HEK293T (cell line): ENCODE results near the gene LARP4B.

Source experiments
- CTCF ChIA-PET: fragments of 350-600 bp; formaldehyde crosslinking; extraction: SDS; loops from one replicate; lab custom pipeline; 2021; ENCODE audit warnings: antibody characterized with exemption, inconsistent platforms; lab: Yijun Ruan, JAX
- POLR2A ChIA-PET: fragments of 350-600 bp; formaldehyde crosslinking; extraction: SDS; loops from one replicate; lab custom pipeline; 2020; ENCODE audit warnings: antibody characterized with exemption, inconsistent platforms; lab: Yijun Ruan, JAX
- DNase-seq: peaks from one replicate; pipeline ENCODE4 v3.0.0; 2012; ENCODE audit warnings: mixed read lengths; ENCODE audit errors: extremely low spot score
- ARNT ChIP-seq: fragments of 450-650 bp; IDR thresholded peaks from 2 replicates; pipeline ENCODE4 v1.6.1; 2017; ENCODE audit warnings: mild to moderate bottlenecking
- BHLHE40 ChIP-seq: fragments of 450-650 bp; IDR thresholded peaks from 2 replicates; pipeline ENCODE4 v1.6.1; 2016; ENCODE audit warnings: mild to moderate bottlenecking, moderate library complexity, borderline replicate concordance
- CTBP1 ChIP-seq: fragments of 450-650 bp; IDR thresholded peaks from 2 replicates; pipeline ENCODE4 v1.6.1; 2016; ENCODE audit warnings: borderline replicate concordance
- ELF4 ChIP-seq: fragments of 450-650 bp; IDR thresholded peaks from 2 replicates; pipeline ENCODE4 v1.6.1; 2017; ENCODE audit warnings: antibody characterized with exemption
- FOXA1 ChIP-seq: fragments of 450-650 bp; IDR thresholded peaks from 2 replicates; pipeline ENCODE4 v1.6.1; 2016; ENCODE audit warnings: mild to moderate bottlenecking
- FOXK2 ChIP-seq: fragments of 450-650 bp; IDR thresholded peaks from 2 replicates; pipeline ENCODE4 v1.6.1; 2016; ENCODE audit warnings: mild to moderate bottlenecking
- FOXM1 ChIP-seq: fragments of 450-650 bp; IDR thresholded peaks from 2 replicates; pipeline ENCODE4 v1.6.1; 2017; ENCODE audit warnings: mild to moderate bottlenecking, borderline replicate concordance
- HDGF ChIP-seq: fragments of 450-650 bp; IDR thresholded peaks from 2 replicates; pipeline ENCODE4 v1.6.1; 2017; ENCODE audit warnings: antibody characterized with exemption, borderline replicate concordance
- L3MBTL2 ChIP-seq: fragments of 450-650 bp; conservative IDR thresholded peaks from 2 replicates; pipeline ENCODE4 v1.6.1; 2016; ENCODE audit warnings: mild to moderate bottlenecking
- LEF1 ChIP-seq: fragments of 450-650 bp; IDR thresholded peaks from 2 replicates; pipeline ENCODE4 v1.6.1; 2017; ENCODE audit warnings: mild to moderate bottlenecking, borderline replicate concordance
- NFRKB ChIP-seq: fragments of 450-650 bp; IDR thresholded peaks from 2 replicates; pipeline ENCODE4 v1.6.1; 2016; ENCODE audit warnings: mild to moderate bottlenecking, moderate library complexity
- PKNOX1 ChIP-seq: fragments of 450-650 bp; IDR thresholded peaks from 2 replicates; pipeline ENCODE4 v1.6.1; 2016
- SP1 ChIP-seq: fragments of 450-650 bp; IDR thresholded peaks from 2 replicates; pipeline ENCODE4 v1.6.1; 2017
- SUZ12 ChIP-seq: fragments of 450-650 bp; IDR thresholded peaks from 2 replicates; pipeline ENCODE4 v1.6.1; 2016; ENCODE audit warnings: mild to moderate bottlenecking
- TARDBP ChIP-seq: fragments of 450-650 bp; IDR thresholded peaks from 2 replicates; pipeline ENCODE4 v1.6.1; 2016
- ZNF384 ChIP-seq: fragments of 450-650 bp; IDR thresholded peaks from 2 replicates; pipeline ENCODE4 v1.6.1; 2016

LARP4B gene

DNA sequence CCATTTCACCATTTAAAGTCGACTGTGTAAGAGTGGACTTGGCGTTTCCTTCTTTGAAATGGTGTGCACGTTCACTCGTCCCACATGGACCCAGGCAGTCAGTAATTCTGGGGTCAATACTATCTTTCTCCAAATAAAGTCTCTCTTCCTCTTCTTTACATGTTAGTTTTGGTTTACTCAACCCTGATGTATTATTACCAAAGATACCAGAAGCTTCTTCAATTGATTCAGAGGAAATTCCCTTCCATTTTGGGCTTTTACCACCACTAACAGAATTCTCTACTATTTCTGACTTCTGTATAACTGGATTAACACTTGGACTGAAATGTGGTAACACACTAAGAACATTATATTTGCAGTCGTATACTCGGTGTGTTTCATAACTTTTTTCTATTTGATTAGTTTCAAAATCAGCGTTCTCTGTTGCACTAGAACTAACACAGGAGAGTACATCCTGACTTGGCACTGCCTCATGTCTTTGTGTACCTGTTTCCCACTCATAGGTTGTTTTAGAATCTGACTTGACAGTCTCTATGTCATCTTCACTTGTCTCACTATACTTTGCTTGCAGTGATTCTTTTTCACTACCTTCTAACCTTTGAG is 60.8 kb downstream of the LARP4B start:
- POLR2A ChIA-PET = no interaction called here
- CTCF ChIA-PET = no interaction called here
- no peak for DNase-seq
- no peak for TF ChIP-seq CTBP1
- no peak for TF ChIP-seq HDGF
- TF ChIP-seq NFRKB = no peak
- no peak for TF ChIP-seq ARNT
- TF ChIP-seq ZNF384 = no peak
- TF ChIP-seq FOXM1 = no peak
- TF ChIP-seq SUZ12 = no peak
- TF ChIP-seq ELF4 = no peak
- TF ChIP-seq LEF1 = no peak
- TF ChIP-seq SP1 = no peak
- TF ChIP-seq FOXA1 = no peak
- TF ChIP-seq FOXK2 = no peak

DNA sequence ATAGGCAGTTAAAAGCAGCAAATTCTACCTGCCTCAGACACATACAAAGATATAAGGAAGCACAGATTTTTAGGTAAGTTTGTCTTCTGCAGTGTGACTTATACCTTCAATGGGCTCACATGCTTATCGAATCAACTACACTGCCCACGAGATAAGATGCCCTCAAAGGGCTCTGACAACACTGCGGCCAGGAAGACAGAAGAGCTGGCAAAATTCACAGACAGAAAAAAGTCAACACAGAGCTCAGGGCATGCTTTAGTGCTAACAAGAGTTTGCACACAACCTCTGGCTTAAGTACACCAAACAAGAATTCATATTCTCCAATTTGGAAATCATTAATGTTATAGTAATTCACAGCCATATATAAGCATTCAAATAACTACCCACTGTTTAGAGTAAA is 62.3 kb downstream of the LARP4B start:
- no peak for DNase-seq
- POLR2A ChIA-PET = no interaction called here
- CTCF ChIA-PET = interaction anchor here (0.5 kb wide), 1 partner anchor 58 kb away, joined by 3 read pairs; no protein-coding TSS in a partner anchor
- no peak for TF ChIP-seq HDGF
- TF ChIP-seq SUZ12 = no peak
- TF ChIP-seq FOXA1 = no peak
- no peak for TF ChIP-seq FOXM1
- TF ChIP-seq L3MBTL2 = no peak
- TF ChIP-seq FOXK2 = no peak
- TF ChIP-seq SP1 = no peak
- TF ChIP-seq PKNOX1 = no peak
- TF ChIP-seq NFRKB = no peak
- no peak for TF ChIP-seq ZNF384
- TF ChIP-seq LEF1 = no peak

GRCh38 chr10:867807-868206 is 63.7 kb downstream of the LARP4B start:
- DNase-seq = no peak
- ChIA-PET POLR2A (interaction anchor here (0.7 to 0.9 kb wide), 2 partner anchors 16 to 64 kb away, joined by 3 read pairs; partner anchors contain the start of gene LARP4B), CTCF (no interaction called here)
- TF ChIP-seq FOXA1 = no peak
- no peak for TF ChIP-seq HDGF
- TF ChIP-seq FOXK2 = no peak

DNA sequence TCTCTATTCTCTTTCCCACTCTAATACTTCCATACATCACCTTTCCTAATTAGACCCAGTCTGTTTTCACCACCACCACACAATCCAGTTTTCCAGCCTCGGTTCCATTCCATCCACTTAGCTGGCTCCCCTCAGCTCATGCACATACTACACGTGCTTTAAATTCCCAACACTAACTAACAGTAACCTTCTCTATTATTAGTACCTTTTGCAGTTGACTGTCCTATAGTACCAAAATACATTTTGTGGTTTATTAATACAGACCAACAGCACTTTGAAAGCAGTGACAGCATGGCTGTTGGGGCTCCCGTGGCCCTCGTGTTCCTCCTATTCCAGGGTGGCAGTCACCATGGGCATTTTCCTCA is 64.9 kb downstream of the LARP4B start:
- TF ChIP-seq ELF4 = no peak
- TF ChIP-seq SUZ12 = no peak
- TF ChIP-seq NFRKB = no peak
- no peak for TF ChIP-seq LEF1
- no peak for TF ChIP-seq PKNOX1
- no peak for TF ChIP-seq ZNF384
- no peak for TF ChIP-seq ARNT
- no peak for TF ChIP-seq FOXA1
- no peak for TF ChIP-seq FOXM1
- no peak for TF ChIP-seq L3MBTL2
- TF ChIP-seq FOXK2 = no peak
- TF ChIP-seq TARDBP = no peak
- CTCF ChIA-PET = no interaction called here
- POLR2A ChIA-PET = no interaction called here
- no peak for DNase-seq

DNA sequence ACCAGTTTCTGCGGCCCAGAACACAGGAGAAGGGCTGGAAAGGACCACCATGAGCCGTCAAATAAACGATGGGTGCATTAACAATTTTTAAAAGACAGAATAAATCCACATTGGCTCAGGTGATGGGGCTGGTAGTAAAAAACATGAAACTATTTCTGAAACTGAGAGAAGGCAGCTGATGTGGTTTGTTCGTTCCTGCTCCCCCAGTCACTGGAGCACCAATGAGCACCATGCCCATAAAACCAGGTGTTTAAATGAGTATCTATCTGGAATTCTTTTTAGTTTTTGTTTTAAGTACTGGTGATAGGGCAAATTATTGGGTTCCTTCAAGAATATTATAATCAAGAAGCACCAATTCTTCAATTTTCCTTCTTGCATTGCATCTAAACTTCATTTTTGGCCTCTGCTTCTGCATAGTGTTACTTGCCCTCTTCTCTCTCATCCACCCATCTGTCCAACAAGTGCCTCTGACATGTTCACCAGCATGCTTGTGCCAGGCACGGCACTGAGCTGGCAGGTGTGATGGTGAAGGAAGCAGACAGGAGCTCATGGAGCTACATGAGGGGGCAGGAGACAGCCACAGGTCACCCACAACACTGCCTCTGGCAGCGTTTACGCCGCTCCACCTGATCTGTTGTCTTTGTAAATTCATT is 65.5 kb downstream of the LARP4B start:
- ChIA-PET POLR2A (no interaction called here), CTCF (no interaction called here)
- TF ChIP-seq BHLHE40 (no peak), ELF4 (no peak), PKNOX1 (no peak), FOXA1 (no peak)
- no peak for DNase-seq

- TF ChIP-seq FOXM1 = no peak
- no peak for TF ChIP-seq FOXA1
- no peak for TF ChIP-seq PKNOX1
- TF ChIP-seq LEF1 = no peak
- TF ChIP-seq HDGF = no peak
- TF ChIP-seq FOXK2 = no peak
- TF ChIP-seq NFRKB = no peak
- POLR2A ChIA-PET = no interaction called here
- CTCF ChIA-PET = no interaction called here
- peak; percentile 14 for DNase-seq
Measured at GRCh38 chr10:865257-865656, 66.2 kb downstream of the LARP4B start.
